Smooth muscle cell of the umbilical artery (primary cell): ENCODE data around the gene GCNT1. TPM values are rescaled to one million over a fixed set of nuclear protein-coding genes. Genes with fewer than 3 reads are reported as not detected.

Experiments
- total RNA-seq: library from RNA; depleted of rRNA; stranded (reverse); fragments of >200 nt; gene quantifications from 2 replicates; pipeline ENCODE4 v1.2.3, GENCODE V29; 2014

GCNT1 gene
- total RNA-seq: 27.3 and 38.4 TPM in 2 replicates

DNA sequence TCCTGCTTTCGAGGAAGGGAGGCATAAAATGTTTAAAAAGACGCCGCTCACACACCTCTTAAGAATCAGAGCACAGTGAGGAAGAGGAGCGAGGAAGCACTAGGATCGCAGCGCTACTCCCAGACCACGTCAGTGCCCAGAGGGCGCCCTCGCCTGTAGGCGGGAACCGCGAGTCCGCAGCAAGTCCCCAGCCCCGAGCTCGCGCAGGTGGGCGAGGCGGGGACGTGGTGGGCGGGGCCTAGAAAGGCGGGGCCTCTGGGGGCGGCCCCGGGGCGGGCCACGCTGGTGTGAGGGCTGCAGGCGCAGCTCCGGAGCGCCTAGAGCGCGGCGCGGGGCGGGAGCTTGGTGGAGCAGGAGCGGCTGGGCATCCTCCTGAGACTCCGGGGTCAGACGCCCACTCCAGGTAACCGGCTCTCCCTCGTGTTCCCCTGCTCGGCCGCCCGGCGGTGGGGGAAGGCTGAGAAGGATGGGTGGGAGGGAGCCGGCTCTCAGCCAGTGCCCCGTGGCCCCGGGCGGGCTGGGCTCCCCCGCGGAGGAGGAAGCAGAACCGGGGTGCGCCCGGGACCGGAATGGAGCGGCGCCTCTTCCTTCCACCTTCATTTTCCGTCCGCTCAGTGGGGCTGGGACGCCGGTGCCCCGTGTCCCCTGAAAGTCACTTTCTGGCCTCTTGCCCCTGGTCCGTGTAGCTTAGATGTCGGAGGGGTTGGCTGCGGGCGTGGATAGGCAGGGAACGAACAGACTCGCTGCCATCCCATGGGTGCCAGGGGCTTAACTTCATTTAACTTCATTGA is at the start of gene GCNT1:
TSS of gene GCNT1 (plus strand) at position 280 of the 791 bp plus-strand sequence. CDS start 43,200 bp downstream, outside the sequence.

Other genes starting within 250 kb of the GCNT1 start
- 25.2 and 28.2 TPM in 2 replicates for gene RFK, start 64.8 kb upstream of the GCNT1 start, total RNA-seq